Ovary (tissue), 9 donors: Measurements from ENCODE around the gene TRAPPC3L. TPM values are rescaled to one million over a fixed set of nuclear protein-coding genes. Genes with fewer than 3 reads are reported as not detected.

Source experiments
- DNase-seq, 5 donors: peaks; one replicate each; pipeline ENCODE4 v3.0.0-alpha.2; 2019 to 2020
- H3K27ac ChIP-seq, 2 donors: fragments of 200-600 bp; one replicate each; pipeline versions ENCODE4 v1.5.1 to v1.8.0; 2019 to 2022
- H3K27me3 ChIP-seq: fragments of 200-600 bp; one replicate; pipeline ENCODE4 v1.8.0; 2022
- H3K36me3 ChIP-seq: fragments of 200-600 bp; sonication (generic); one replicate; pipeline ENCODE4 v1.5.1; 2019
- H3K4me1 ChIP-seq: one replicate; pipeline ENCODE4 v1.8.1; 2013; ENCODE audit warnings: mild to moderate bottlenecking, moderate library complexity; ENCODE audit not compliant: insufficient read depth
- H3K4me3 ChIP-seq: fragments of 200-600 bp; sonication (generic); one replicate; pipeline ENCODE4 v1.5.1; 2017
- H3K9me3 ChIP-seq, 2 donors: fragments of 200-600 bp in 1 of 2; sonication (generic) in 1 of 2; one replicate each; pipeline versions ENCODE4 v1.5.1 to v1.8.1; 2013 to 2019; ENCODE audit warnings: mild to moderate bottlenecking in 1 of 2, moderate library complexity in 1 of 2
- EP300 ChIP-seq: sonication (generic); formaldehyde crosslinking; IDR thresholded peaks from one replicate; pipeline ENCODE4 v1.6.1; 2017; ENCODE audit warnings: antibody characterized with exemption
- POLR2A ChIP-seq: fragments of 450-650 bp; IDR thresholded peaks from one replicate; pipeline ENCODE4 v1.6.1; 2017; ENCODE audit warnings: antibody characterized with exemption, mild to moderate bottlenecking, moderate library complexity
- WGBS, 3 donors: extraction: QIAGEN DNeasy Blood & Tissue Kit in 1 of 3; methylation state at CpG; one replicate each; pipeline versions ENCODE4 v1.1.5 to v1.1.7; 2013 to 2017; 5-methylcytosine and 5-hydroxymethylcytosine counted together
- intact Hi-C, 4 donors: fragments of 100-400 bp; cut with DNase I; formaldehyde crosslinking; loops; one replicate each; pipeline versions ENCODE4 v1.11.0 to v1.15.1; 2022 to 2023
- polyA plus RNA-seq, 2 donors: library from polyadenylated mRNA; stranded (reverse); fragments of 200-250 nt in 1 of 2; fragments of 350-450 nt in 1 of 2; fragmentation: Illumina TruSeq in 1 of 2; extraction: RNeasy Lipid Tissue Mini Kit (QIAGEN cat#74804) in 1 of 2; gene quantifications; one replicate each; pipeline ENCODE4 v1.2.3, GENCODE V29; 2013 to 2014
- total RNA-seq, 7 donors: library from RNA; depleted of rRNA in 2 of 7; stranded (reverse); fragments of >200 nt in 2 of 7; fragmentation: NEBNext Ultra II Directional in 3 of 7; extraction: Animal tissue kit (Norgen Biotek cat#: 25700) in 3 of 7; gene quantifications; one replicate each; pipeline versions ENCODE4 v1.1.0 to v1.2.4, GENCODE V29; 2016 to 2023
- TF ChIP-seq, protein P1 (sequence below), 3 donors: fragments of 450-650 bp in 2 of 3; fragments of 200-600 bp in 1 of 3; IDR thresholded peaks; one replicate each; pipeline versions ENCODE4 v1.5.1 to v1.8.0; 2016 to 2022; ENCODE audit warnings: antibody characterized with exemption in 3 of 3, mild to moderate bottlenecking in 1 of 3
- donor health status: DM: no; HTN: no; CAD: no; lungs with moderate emphysema.
- donor health status: DM: no; HTN: no; CAD: no.
- donor health status: Bipolar disorder and iron deficiency.
- donor health status: DM: yes; HTN: yes; CAD: no.
- donor health status: DM: no; HTN: no; CAD: no.
- donor health status: DM: yes; HTN: yes; CAD: no.

TRAPPC3L gene
- total and polyA plus RNA-seq, 9 donors = 0.08 to 0.20 (median 0.10) TPM; not detected in 6

DNA sequence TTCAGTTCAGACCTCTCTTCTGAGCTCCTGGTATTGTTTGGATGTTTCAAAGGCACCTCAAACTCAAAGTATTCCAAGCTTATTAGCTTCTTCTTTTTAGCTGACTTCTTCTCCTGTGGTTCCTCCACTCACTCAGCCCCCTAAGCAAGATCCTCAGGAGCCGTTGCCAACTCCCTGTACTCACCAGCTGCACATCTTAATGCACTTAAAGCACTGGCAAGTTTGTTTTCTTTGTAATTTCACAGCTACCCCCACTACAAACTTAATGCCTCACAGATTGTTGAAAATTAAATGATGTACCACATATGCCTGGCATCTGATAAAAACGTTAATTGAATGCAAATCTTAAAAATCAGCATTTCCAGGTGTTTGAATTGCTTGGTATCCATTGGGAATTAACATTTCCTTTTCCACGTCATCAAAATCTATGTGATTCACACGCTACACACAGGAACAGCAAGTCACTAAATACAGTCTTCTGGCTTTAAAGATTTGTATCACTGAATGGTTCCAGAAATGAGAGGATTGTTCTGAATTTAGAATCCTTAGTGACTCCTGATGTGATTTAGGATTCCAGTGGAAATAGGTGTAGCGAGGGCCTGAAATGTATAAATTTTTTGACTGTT, 59.8 kb downstream of the TRAPPC3L start:
- H3K4me3 ChIP-seq = no peak overlapping the region
- no peaks in the 10 kb centered on the region for H3K4me1 ChIP-seq
- no peaks in the 10 kb centered on the region for H3K27me3 ChIP-seq
- H3K9me3 ChIP-seq = no peaks in the 10 kb centered on the region
- no peaks in the 10 kb centered on the region for H3K36me3 ChIP-seq
- no peak for TF ChIP-seq EP300
- TF ChIP-seq, protein P1, sequence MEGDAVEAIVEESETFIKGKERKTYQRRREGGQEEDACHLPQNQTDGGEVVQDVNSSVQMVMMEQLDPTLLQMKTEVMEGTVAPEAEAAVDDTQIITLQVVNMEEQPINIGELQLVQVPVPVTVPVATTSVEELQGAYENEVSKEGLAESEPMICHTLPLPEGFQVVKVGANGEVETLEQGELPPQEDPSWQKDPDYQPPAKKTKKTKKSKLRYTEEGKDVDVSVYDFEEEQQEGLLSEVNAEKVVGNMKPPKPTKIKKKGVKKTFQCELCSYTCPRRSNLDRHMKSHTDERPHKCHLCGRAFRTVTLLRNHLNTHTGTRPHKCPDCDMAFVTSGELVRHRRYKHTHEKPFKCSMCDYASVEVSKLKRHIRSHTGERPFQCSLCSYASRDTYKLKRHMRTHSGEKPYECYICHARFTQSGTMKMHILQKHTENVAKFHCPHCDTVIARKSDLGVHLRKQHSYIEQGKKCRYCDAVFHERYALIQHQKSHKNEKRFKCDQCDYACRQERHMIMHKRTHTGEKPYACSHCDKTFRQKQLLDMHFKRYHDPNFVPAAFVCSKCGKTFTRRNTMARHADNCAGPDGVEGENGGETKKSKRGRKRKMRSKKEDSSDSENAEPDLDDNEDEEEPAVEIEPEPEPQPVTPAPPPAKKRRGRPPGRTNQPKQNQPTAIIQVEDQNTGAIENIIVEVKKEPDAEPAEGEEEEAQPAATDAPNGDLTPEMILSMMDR (IDR thresholded peaks at IDR 0.05) = no peak
- TF ChIP-seq POLR2A = no peak
- H3K27ac ChIP-seq = no peak overlapping the region
- intact Hi-C loops = no loop called here
- 63 to 66% (median 66%) methylated on average over 5 of the region's 5 CpGs for WGBS, 3 donors
- DNase-seq = no peak

DNA sequence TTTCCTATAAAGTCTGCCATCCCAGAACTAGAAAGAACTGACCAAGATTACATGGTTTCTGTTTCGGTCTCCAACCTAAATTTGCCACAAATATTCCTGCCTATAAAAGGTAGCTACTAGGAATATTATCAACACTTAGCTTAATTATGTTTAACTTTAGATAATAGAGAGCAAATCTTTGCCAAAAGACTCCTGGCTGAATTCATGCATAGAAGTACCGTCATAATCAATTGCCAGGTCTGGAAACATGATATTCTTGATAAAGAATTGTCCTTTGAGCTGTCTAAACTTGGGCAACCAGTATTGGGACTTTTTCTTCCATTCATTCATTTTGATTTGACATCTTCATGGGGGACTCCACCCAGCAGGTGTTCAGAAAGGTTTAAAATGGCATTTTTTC, 61.9 kb downstream of the TRAPPC3L start:
- H3K27ac ChIP-seq = no peak overlapping the region
- WGBS, 3 donors = 82 to 88% (median 84%) methylated on average over 2 of the region's 2 CpGs
- no peak for DNase-seq
- no peaks in the 10 kb centered on the region for H3K27me3 ChIP-seq
- intact Hi-C loops = no loop called here
- H3K9me3 ChIP-seq = no peaks in the 10 kb centered on the region
- TF ChIP-seq, protein P1 (IDR thresholded peaks at IDR 0.05) = no peak
- TF ChIP-seq POLR2A = no peak
- H3K4me3 ChIP-seq = no peak overlapping the region
- no peaks in the 10 kb centered on the region for H3K4me1 ChIP-seq
- no peaks in the 10 kb centered on the region for H3K36me3 ChIP-seq

DNA sequence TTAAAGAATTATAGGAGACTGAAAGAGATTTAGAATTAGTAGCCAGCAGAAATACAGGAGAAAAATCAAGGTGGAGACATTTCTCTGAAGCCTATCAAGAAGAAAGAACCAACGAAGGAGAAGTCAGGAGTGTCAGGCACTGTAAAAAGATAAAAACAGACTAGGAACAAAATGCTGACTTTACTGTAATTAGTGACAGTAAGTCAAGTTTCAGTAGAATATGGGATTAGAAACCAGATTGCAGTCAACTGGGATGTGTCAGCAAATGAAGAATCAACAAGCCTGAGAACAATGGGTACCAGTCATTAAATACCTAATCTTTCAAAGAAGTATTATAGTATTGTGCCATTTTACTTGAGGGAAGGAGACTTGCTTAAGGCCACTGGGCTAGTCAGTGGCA, 62.7 kb downstream of the TRAPPC3L start:
- H3K9me3 ChIP-seq = no peaks in the 10 kb centered on the region
- no peak overlapping the region for H3K27ac ChIP-seq
- H3K27me3 ChIP-seq = no peaks in the 10 kb centered on the region
- intact Hi-C loops = no loop called here
- no peaks in the 10 kb centered on the region for H3K36me3 ChIP-seq
- no peaks in the 10 kb centered on the region for H3K4me1 ChIP-seq
- WGBS, 3 donors = 56 to 81% (median 61%) methylated on average over 1 of the region's 1 CpG
- H3K4me3 ChIP-seq = no peak overlapping the region
- DNase-seq = no peak
- TF ChIP-seq EP300 (no peak), POLR2A (no peak)
- TF ChIP-seq, protein P1 (IDR thresholded peaks at IDR 0.05) = no peak

DNA sequence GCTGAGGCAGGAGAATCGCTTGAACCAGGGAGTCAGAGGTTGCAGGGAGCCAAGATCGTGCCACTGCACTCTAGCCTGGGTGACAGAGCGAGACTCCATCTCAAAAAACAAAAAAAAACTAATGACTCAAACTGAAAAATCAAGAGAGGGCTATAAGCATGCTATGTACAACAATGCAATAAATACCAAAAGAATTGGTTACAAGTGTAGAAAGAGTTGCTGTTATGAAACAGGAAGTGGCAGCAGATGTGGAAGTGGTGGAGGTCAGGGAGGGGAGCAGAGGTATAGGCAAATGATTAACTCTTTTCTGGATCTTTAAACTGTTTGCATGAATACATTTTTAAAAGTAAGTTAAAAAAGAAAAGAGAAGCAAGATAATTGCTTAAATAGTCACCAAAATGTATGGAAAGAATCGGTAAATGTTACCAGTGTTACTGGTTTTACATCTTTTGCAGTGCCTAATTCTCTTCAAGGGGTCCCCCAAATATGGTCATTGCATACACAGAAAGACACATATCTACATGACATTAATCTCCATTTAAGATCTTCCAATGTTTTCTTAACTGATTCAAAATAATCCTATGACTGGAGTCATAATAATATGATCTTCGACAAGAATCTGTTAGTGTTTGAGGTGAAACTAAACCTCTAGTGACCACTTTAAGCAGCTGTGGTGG, 69.3 kb downstream of the TRAPPC3L start:
- H3K4me1 ChIP-seq = no peaks in the 10 kb centered on the region
- H3K9me3 ChIP-seq = no peaks in the 10 kb centered on the region
- DNase-seq = no peak
- WGBS, 3 donors = 84 to 91% (median 87%) methylated on average over 5 of the region's 5 CpGs
- no peak for TF ChIP-seq EP300
- TF ChIP-seq, protein P1 (IDR thresholded peaks at IDR 0.05) = no peak
- TF ChIP-seq POLR2A = no peak
- H3K27ac ChIP-seq = no peak overlapping the region
- no peaks in the 10 kb centered on the region for H3K36me3 ChIP-seq
- intact Hi-C loops = no loop called here
- H3K27me3 ChIP-seq = no peaks in the 10 kb centered on the region
- H3K4me3 ChIP-seq = no peak overlapping the region
